Measurements from ENCODE around the gene TGFA.

TGFA gene

GRCh38 chr2:70529610-70530009 lies 24.0 kb downstream of the TGFA start:
- ChIA-PET CTCF (no interaction called here), POLR2A (no interaction called here)
- Histone ChIP-seq H3K4me1 (ENCODE audit: control insufficient read depth, insufficient read depth, low read length) (no peaks in the 10 kb centered on the region), H3K36me3 (ENCODE audit: control insufficient read depth in 2 of 2, insufficient read depth in 1 of 2, low read length in 2 of 2) (no peaks in the 10 kb centered on the region), H3K9me3 (ENCODE audit: control insufficient read depth, insufficient read depth, low read depth, low read length) (no peaks in the 10 kb centered on the region), H3K27ac (ENCODE audit: extremely low read depth, low read depth, low read length) (no peak overlapping the region), H3K4me3 (ENCODE audit: low read depth, low read length) (no peak overlapping the region)
- TF ChIP-seq ZNF621 (tag by site-specific recombination; IDR thresholded peaks at IDR 0.05) (no peak), ZNF473 (tag by site-specific recombination; IDR thresholded peaks at IDR 0.05) (no peak), SP2 (tag by site-specific recombination; IDR thresholded peaks at IDR 0.05) (no peak), ZNF626 (tag by site-specific recombination; IDR thresholded peaks at IDR 0.05) (no peak), ZNF791 (tag by site-specific recombination; IDR thresholded peaks at IDR 0.05) (no peak), GLI2 (tag by site-specific recombination; IDR thresholded peaks at IDR 0.05; ENCODE audit: borderline replicate concordance, low read depth) (no peak), RBAK (tag by site-specific recombination; IDR thresholded peaks at IDR 0.05) (no peak), ZNF629 (tag by site-specific recombination; IDR thresholded peaks at IDR 0.05) (no peak), ZBTB48 (tag by site-specific recombination; IDR thresholded peaks at IDR 0.05) (no peak), ZNF121 (tag by site-specific recombination; IDR thresholded peaks at IDR 0.05) (no peak), ZBTB17 (tag by site-specific recombination; IDR thresholded peaks at IDR 0.05) (no peak), ZNF133 (tag by site-specific recombination; IDR thresholded peaks at IDR 0.05) (no peak), ZNF664 (tag by site-specific recombination; IDR thresholded peaks at IDR 0.05) (no peak)

GRCh38 chr2:70528929-70529328 lies 24.7 kb downstream of the TGFA start:
- CTCF ChIA-PET, result no interaction called here
- Histone ChIP-seq H3K36me3 (ENCODE audit: control insufficient read depth in 2 of 2, insufficient read depth in 1 of 2, low read length in 2 of 2) (no peaks in the 10 kb centered on the region), H3K4me3 (ENCODE audit: low read depth, low read length) (no peak overlapping the region), H3K9me3 (ENCODE audit: control insufficient read depth, insufficient read depth, low read depth, low read length) (no peaks in the 10 kb centered on the region), H3K4me1 (ENCODE audit: control insufficient read depth, insufficient read depth, low read length) (no peaks in the 10 kb centered on the region), H3K27ac (ENCODE audit: extremely low read depth, low read depth, low read length) (no peak overlapping the region)
- no peak for TF ChIP-seq ZNF266 (tag by site-specific recombination; IDR thresholded peaks at IDR 0.05; ENCODE audit: low read depth)
- TF ChIP-seq GLI4 (tag by site-specific recombination; IDR thresholded peaks at IDR 0.05), result no peak
- TF ChIP-seq ZNF664 (tag by site-specific recombination; IDR thresholded peaks at IDR 0.05), result no peak
- TF ChIP-seq ZBTB7A (tag by site-specific recombination; IDR thresholded peaks at IDR 0.05; ENCODE audit: low read depth), result no peak
- TF ChIP-seq ZEB2 (tag by site-specific recombination; IDR thresholded peaks at IDR 0.05), result no peak
- no peak for TF ChIP-seq ZNF777 (tag by site-specific recombination; IDR thresholded peaks at IDR 0.05; ENCODE audit: borderline replicate concordance)
- TF ChIP-seq ZNF645 (tag by site-specific recombination; IDR thresholded peaks at IDR 0.05), result no peak
- POLR2A ChIA-PET, result no interaction called here

- CTCF ChIA-PET, result no interaction called here
- POLR2A ChIA-PET, result no interaction called here
These were observed 25.4 kb downstream of the TGFA start for GRCh38 chr2:70528276-70528675.

More at GRCh38 chr2:70528276-70528675, 25.4 kb downstream of the TGFA start:
- TF ChIP-seq MEIS1 (CRISPR knock-in tag; IDR thresholded peaks at IDR 0.05; ENCODE audit: borderline replicate concordance) (no peak), ZNF350 (tag by site-specific recombination; IDR thresholded peaks at IDR 0.05) (no peak), ZNF211 (tag by site-specific recombination; IDR thresholded peaks at IDR 0.05; ENCODE audit: low read depth) (no peak), CTCF (tag by site-specific recombination; IDR thresholded peaks at IDR 0.05) (no peak), ZNF600 (tag by site-specific recombination; IDR thresholded peaks at IDR 0.05) (no peak), ZNF560 (tag by site-specific recombination; IDR thresholded peaks at IDR 0.05; ENCODE audit: borderline replicate concordance) (no peak), ZBTB1 (tag by site-specific recombination; IDR thresholded peaks at IDR 0.05) (no peak), ZNF76 (tag by site-specific recombination; IDR thresholded peaks at IDR 0.05; ENCODE audit: borderline replicate concordance, low read depth) (no peak), ZNF561 (tag by site-specific recombination; IDR thresholded peaks at IDR 0.05; ENCODE audit: borderline replicate concordance) (no peak), ZNF785 (tag by site-specific recombination; IDR thresholded peaks at IDR 0.05) (no peak), ZBTB6 (tag by site-specific recombination; IDR thresholded peaks at IDR 0.05) (no peak)
- Histone ChIP-seq H3K27ac (ENCODE audit: extremely low read depth, low read depth, low read length) (no peak overlapping the region), H3K4me3 (ENCODE audit: low read depth, low read length) (no peak overlapping the region), H3K36me3 (ENCODE audit: control insufficient read depth in 2 of 2, insufficient read depth in 1 of 2, low read length in 2 of 2) (no peaks in the 10 kb centered on the region), H3K9me3 (ENCODE audit: control insufficient read depth, insufficient read depth, low read depth, low read length) (no peaks in the 10 kb centered on the region), H3K4me1 (ENCODE audit: control insufficient read depth, insufficient read depth, low read length) (no peaks in the 10 kb centered on the region)

Data from HEK293 (cell line).